GM21619 (cell line): ENCODE data around the gene SCO1.
"Not testable (repeated sequence)": the region's sequence is repeated elsewhere in the genome, so short reads cannot be mapped to it uniquely, and the experiment has no call there.

Experiments used
- ATAC-seq: cut with Tn5 transposase; IDR thresholded peaks from one replicate; pipeline ENCODE4 v1.9.1; 2021; ENCODE audit not compliant: unreplicated experiment

Gene SCO1

GRCh38 chr17:10726196-10726595 is 28.9 kb upstream of the SCO1 start:
- ATAC-seq = no peak

- ATAC-seq = no peak
These were observed 27.9 kb upstream of the SCO1 start for GRCh38 chr17:10725262-10725661.

- no peak for ATAC-seq
These were observed 27.3 kb upstream of the SCO1 start for GRCh38 chr17:10724546-10725195.

GRCh38 chr17:10718547-10718946 is 21.2 kb upstream of the SCO1 start:
- ATAC-seq = no peak

GRCh38 chr17:10716218-10716617 is 18.9 kb upstream of the SCO1 start:
- ATAC-seq = no peak

GRCh38 chr17:10713318-10713717 is 16.0 kb upstream of the SCO1 start:
- no peak for ATAC-seq

GRCh38 chr17:10705727-10706126 is 8.4 kb upstream of the SCO1 start:
- ATAC-seq = no peak

GRCh38 chr17:10702574-10702973 is 5.2 kb upstream of the SCO1 start:
- no peak for ATAC-seq

- ATAC-seq = no peak
These were observed 2.5 kb upstream of the SCO1 start for GRCh38 chr17:10699856-10700255.

- ATAC-seq = no peak
These were observed 924 bp upstream of the SCO1 start for GRCh38 chr17:10698096-10698818.

- not testable (repeated sequence) for ATAC-seq
These were observed 1.4 kb downstream of the SCO1 start for GRCh38 chr17:10695875-10696407.

GRCh38 chr17:10687499-10687898 is 9.8 kb downstream of the SCO1 start:
- ATAC-seq = no peak

GRCh38 chr17:10683853-10684252 is 13.5 kb downstream of the SCO1 start:
- no peak for ATAC-seq

GRCh38 chr17:10681866-10682446 is 15.4 kb downstream of the SCO1 start:
- no peak for ATAC-seq

- ATAC-seq = no peak
These were observed 22.6 kb downstream of the SCO1 start for GRCh38 chr17:10674704-10675103.

- ATAC-seq = no peak
These were observed 24.0 kb downstream of the SCO1 start for GRCh38 chr17:10673312-10673711.

- no peak for ATAC-seq
These were observed 28.6 kb downstream of the SCO1 start for GRCh38 chr17:10668775-10669174.

- ATAC-seq = no peak
These were observed 30.4 kb downstream of the SCO1 start for GRCh38 chr17:10666906-10667305.

GRCh38 chr17:10664571-10664970 is 32.8 kb downstream of the SCO1 start:
- ATAC-seq = no peak

GRCh38 chr17:10663231-10663630 is 34.1 kb downstream of the SCO1 start:
- ATAC-seq = no peak

GRCh38 chr17:10661437-10661836 is 35.9 kb downstream of the SCO1 start:
- ATAC-seq = no peak

GRCh38 chr17:10657879-10658278 is 39.5 kb downstream of the SCO1 start:
- ATAC-seq = no peak
